CD4-positive, alpha-beta T cell treated with Interleukin-17A for 1 hour (primary cell): ENCODE data around the gene IL21R.
"Not testable (repeated sequence)": the region's sequence is repeated elsewhere in the genome, so short reads cannot be mapped to it uniquely, and the experiment has no call there.

ENCODE experiments used
- DNase-seq: peaks from one replicate; pipeline ENCODE4 v3.0.0-alpha.2; 2020

The IL21R gene

GRCh38 chr16:27377666-27378485, 24.1 kb upstream of the IL21R start:
- no peak for DNase-seq

DNA sequence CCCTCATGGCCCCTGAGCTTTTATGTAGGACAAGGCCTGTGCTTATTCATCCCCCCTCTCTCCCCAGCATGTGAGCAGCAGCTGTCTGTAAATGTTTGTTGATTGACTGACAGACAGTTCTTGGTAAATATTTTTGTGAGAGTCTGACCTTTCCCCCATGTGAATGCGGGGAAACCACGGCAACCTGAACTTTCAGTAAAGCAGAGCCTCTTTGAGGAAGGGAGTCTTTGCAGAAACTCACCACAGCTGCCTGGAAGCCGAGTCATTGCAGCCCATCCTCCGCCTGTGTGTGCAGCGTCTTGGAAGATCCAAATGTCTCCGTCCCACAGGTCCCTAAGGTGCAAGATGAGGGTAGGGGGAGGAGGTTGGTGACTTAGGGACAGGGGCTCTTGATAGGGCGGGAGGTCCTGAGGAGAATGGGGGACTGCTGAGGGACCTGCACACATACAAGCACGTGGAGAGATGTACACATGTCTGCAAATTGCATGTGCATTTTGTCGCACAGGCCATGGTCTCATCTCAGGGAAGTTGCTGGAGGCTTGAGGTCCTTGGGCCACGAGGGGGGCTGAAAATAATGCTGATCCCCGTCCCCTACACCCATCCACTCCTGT, 23.0 kb upstream of the IL21R start:
- DNase-seq = no peak

- no peak for DNase-seq
These were observed 22.1 kb upstream of the IL21R start for GRCh38 chr16:27379919-27380318.

DNA sequence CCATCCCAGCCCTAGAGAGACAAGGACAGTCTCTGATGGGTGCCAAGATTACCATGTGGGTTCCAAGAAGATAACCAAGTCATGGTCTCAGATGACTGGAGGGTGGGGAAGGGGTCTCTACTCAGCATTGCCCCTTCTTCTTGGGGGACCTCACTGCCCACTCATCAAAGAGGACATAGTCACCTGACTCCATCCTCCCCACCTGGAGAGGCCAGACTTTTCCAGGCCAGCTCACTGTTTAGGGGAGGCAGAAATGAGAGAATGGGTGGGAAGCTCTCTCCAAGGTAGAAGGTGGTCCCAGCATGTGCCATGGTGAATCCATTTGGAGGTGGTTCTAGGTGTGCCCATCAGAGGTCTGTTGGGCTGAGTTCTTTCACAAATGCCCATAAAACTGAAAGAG, 20.7 kb upstream of the IL21R start:
- no peak for DNase-seq

DNA sequence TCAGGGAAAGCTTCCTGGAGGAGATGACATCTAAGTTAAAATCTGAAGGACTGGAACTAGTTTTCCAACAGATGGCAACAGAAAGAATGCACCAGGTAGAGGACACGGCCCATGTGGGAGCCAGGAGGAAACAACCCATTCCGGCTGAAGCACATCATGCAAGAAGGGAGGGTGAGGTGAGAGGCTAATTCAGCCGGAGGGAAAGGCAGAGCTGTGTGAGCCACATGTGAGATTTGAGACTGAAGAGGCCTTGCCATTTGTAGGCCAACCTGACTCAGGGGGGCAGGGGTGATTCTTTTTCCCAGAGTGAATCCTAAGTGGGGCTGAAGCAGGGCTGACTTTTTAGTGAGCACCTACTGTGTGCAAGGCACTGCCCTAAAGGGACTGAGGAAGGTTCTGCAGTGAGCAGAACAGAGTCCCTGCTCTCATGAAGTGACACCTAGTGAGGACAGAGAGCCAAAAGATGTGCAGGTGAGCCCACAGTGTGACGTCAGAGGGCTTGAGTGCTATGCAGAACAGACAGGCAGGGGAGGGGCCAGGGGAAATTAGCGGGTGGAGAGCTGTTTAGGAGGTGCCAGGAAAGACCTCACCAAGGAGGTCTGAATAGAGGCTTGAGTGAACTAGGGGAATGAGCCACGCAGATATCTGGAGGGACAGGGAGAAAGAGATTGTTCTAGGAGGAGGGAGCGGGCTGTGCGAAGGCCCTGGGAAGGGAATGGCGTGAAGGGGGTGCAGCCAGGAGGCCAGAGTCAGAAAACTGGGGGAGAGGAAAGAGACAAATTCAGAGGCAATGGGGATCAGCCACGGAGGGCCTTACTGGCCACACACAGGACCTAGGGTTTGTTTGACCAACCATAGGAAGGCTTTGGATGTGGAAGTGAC, 19.8 kb upstream of the IL21R start:
- no peak for DNase-seq

DNA sequence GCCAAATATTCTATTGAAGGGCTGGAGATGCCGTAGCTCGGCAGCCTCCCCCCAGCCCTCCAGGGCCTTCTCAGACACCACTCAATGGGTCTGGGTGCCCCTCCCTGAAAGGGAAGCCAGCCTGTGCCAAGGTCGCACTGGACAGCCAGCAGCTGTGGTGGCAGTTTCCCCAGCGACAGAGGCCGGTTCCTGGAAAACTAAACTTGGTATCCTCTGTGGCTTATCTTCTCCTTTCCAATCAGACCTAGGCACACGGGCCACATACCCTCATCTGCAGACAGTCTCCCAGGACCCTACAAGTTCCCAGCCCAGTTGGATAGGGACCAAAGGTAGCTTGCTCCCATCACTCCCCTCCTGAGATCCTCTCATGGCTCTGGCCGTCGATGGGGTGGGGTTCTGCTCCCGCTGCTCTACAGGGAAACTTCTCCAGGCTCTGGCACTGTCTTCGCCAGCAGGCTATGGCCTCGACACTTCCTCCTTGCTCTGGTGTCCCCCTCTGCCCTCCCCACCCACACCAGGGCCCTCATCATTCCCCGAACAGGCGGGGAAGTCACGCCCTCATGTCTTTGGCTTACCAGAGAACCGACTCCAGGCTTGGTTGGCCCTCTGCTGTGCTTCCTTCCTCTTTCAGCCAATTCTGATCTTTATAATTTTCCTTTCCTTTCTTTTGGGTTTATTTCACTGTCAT, 18.3 kb upstream of the IL21R start:
- no peak for DNase-seq

- no peak for DNase-seq
These were observed 17.5 kb upstream of the IL21R start for GRCh38 chr16:27384425-27384824.

DNA sequence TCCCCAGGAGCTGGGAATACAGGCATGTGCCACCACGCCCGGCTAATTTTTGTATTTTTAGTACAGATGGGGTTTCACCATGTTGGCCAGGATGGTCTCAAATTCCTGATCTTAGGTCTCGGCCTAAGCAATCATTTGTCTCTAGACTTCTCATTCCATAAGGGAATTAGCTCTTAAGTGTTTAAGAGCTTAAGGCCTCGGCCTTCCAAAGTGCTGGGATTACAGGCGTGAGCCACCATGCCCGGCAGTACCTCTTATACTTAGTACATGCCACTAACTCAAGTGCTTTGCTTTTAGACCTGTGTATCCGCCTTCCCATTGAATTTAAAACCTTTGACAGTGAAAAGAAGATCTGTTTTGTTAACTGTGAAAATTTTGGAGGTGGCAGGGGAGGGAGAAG, 16.6 kb upstream of the IL21R start:
- no peak for DNase-seq

GRCh38 chr16:27386674-27387073, 15.3 kb upstream of the IL21R start:
- no peak for DNase-seq

DNA sequence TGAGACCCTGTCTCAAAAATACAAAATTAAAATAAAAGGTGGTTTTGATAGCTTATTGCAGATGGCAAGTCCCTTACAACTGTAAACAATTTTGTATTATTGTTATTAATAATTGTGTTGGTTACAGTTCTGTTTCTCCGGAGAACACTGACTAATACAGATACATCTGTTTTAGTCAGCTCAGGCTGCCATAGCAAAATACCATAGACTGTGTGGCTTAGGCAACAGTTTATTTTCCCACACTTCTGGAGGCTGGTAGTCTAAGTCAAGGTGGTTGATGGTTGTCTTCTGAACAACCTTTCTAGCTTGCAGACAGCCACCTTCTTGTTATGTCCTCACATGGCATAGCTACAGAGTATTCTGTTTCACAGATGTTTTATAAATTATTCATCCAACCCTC, 14.2 kb upstream of the IL21R start:
- no peak for DNase-seq

DNA sequence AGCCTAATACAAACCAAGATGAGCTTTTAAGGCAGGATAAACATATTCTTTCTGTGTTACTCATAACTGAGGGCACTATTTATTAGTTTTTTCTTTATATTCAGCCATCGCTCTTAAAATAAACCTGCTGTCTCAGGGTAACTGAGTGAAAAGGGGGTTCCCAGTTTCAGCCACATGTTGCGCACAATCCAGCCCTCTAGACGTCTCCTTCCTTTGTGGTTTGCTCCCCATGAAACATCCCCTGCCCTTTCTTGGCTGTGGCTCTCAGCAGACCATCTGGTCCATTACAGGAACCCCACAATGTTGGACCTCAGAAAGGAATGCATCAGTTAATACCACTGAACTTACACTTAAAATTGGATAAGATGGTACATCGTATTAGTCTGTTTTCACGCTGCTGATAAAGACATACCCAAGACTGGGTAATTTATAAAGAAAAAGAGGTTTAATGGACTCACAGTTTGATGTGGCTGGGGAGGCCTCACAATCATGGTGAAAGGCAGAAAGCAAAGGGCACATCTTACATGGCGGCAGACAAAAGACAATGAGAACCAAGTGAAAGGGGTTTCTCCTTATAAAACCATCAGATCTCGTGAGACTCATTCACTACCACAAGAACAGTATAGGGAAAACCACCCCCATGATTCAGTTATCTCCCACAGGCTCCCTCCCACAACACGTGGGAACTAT, 12.6 kb upstream of the IL21R start:
- DNase-seq = no peak

- no peak for DNase-seq
These were observed 11.8 kb upstream of the IL21R start for GRCh38 chr16:27390151-27390550.

- no peak for DNase-seq
These were observed 9.3 kb upstream of the IL21R start for GRCh38 chr16:27392671-27393070.

DNA sequence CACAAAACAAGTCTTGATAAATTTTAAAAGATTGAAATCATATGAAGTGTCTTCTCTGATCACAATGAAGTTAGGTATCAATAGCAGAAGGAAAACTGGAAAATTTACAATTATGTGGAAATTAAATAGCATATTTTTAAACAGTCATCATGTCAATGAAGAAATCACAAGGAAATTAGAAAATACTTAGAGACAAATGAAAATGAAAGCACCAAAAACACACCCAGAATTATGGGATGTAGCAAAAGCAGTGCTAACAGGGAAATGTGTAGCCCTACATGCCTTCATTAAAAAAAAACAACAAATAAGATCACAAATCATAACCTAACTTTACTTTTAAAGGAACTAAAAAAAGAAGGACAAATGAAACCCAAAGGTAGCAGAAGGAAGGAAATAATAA, 7.5 kb upstream of the IL21R start:
- DNase-seq = no peak

DNA sequence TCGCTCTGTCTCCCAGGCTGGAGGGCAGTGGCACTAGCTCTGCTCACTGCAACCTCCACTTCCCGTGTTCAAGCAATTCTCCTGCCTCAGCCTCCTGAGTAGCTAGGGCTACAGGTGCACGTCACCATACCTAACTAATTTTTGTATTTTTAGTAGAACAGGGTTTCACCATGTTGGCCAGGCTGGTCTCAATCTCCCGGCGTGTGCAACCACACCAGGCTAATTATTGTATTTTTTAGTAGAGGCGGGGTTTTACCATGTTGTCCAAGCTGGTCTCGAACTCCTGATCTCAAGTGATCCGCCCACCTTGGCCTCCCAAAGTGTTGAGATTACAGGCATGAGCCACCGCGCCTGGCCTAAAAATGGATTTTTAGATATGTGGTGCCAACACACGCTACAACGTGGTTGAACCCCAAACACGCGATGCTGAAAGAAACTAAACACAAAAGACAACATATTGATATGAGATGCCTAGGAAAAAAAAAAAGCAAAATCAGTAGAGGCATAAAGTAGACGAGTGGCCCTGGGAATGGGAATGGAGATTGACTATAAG, 3.6 kb upstream of the IL21R start:
- DNase-seq = not testable (repeated sequence)

DNA sequence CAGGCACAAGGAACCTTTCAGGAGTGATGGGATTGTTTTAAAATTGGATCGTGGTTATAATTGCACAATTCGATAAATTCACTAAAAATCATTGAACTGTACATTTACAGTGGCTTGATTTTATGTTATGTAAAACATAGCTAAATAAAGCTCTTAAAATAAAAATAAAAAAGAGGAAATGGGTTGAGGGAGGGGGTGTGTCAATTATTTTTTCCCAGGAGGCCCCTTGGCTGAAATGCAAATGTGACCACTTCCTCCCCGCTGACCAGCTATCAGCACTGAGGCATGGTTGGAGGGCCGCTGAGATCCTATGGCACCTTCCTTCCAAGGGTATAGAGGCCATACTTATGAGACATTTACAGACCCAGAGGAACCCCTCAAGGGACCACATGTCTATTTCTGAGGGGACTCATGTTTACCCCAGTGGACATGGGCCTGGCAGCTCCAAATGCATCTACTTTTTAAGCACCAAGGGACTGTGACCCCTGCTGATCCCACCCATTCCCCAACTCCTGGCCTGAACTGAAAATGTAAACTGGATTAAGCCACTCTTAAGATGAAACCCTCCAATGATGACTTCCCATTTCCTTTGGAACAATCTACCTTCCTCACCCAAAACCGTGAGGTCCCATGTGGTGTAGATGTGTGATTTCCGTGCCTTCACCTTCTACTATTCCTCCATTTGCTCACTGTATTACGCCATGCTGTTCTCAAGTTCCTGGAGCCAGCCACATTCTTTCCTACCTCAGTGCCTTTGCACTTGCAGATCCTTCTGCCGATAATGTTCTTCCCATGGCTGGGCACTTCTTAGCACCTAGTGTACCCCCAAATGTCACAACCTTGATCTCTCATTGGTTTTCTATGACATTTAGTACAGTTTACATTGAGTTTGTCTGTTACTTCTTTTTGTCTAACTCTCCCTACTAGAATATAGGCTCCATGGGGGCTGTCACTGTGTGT, 2.8 kb upstream of the IL21R start:
- no peak for DNase-seq

DNA sequence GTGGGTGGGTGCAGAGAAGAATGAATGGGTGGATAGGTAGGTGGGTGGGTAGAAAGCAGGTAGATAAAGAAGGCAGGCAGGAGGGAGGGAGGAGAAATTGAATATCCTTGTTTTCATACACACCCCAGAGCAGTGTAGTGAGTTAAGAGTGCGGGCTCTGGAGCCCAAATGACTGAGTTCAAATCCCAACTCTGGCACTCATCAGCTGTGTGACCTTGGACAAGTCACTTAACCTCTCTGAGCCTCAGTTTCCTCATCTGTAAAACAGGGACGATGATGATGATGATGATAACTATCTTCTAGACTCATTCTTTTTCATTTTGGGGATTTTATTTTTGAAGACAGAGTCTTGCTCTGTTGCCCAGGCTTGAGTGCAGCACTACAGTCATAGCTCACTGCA, 2.0 kb upstream of the IL21R start:
- no peak for DNase-seq

- DNase-seq = no peak
These were observed 988 bp upstream of the IL21R start for GRCh38 chr16:27400751-27401620.

GRCh38 chr16:27402569-27402963, 592 bp downstream of the IL21R start:
- DNase-seq = no peak
